ENCODE results near the gene SERBP1. TPM values are rescaled to one million over a fixed set of nuclear protein-coding genes. Genes with fewer than 3 reads are reported as not detected.

SERBP1 gene
- polyA plus RNA-seq, 1 donor from 2014 or later = 150 TPM

- Histone ChIP-seq H4K20me1 (ENCODE audit: insufficient read depth) (peaks cover 35% of the 10 kb centered on the region), H2AFZ (ENCODE audit: low read depth, low read length) (no peak overlapping the region), H3K79me2 (replicated peaks; ENCODE audit: insufficient read depth, low read length) (peaks cover 54% of the 10 kb centered on the region), H3K4me3 (ENCODE audit: low read length) (peak overlapping the region; percentile 72), H3K27me3 (ENCODE audit: insufficient read depth, low read depth, low read length) (no peaks in the 10 kb centered on the region), H3F3A (ENCODE audit: insufficient read depth, low read length, poor library complexity, severe bottlenecking) (no peaks in the 10 kb centered on the region), H3K4me2 (ENCODE audit: low read length) (peak overlapping the region; percentile 87), H3K9me3 (ENCODE audit: low read length) (no peaks in the 10 kb centered on the region), H3K27ac (ENCODE audit: low read length) (peak overlapping the region; percentile 80), H3K9ac (ENCODE audit: low read length) (peak overlapping the region; percentile 74), H3K36me3 (ENCODE audit: insufficient read depth, low read length) (peaks cover 8% of the 10 kb centered on the region), H3K9me2 (ENCODE audit: insufficient read depth, low read length) (no peaks in the 10 kb centered on the region)
- peak; percentile 8 for TF ChIP-seq RAD21 (conservative IDR thresholded peaks at IDR 0.05)
- TF ChIP-seq MXI1 (conservative IDR thresholded peaks at IDR 0.05; ENCODE audit: poor library complexity, severe bottlenecking) = peak; percentile 99
- no peak for TF ChIP-seq TAF1 (IDR thresholded peaks at IDR 0.05; ENCODE audit: low read depth)
- TF ChIP-seq POLR2AphosphoS5 (IDR thresholded peaks at IDR 0.05) = no peak
These were observed 1.1 kb downstream of the SERBP1 start for GRCh38 chr1:67429011-67429527.

- Histone ChIP-seq H3K4me3 (ENCODE audit: low read length) (peak overlapping the region; percentile 72), H3K36me3 (ENCODE audit: insufficient read depth, low read length) (peaks cover 8% of the 10 kb centered on the region), H3K27me3 (ENCODE audit: insufficient read depth, low read depth, low read length) (no peaks in the 10 kb centered on the region), H3K9me3 (ENCODE audit: low read length) (no peaks in the 10 kb centered on the region), H3K79me2 (replicated peaks; ENCODE audit: insufficient read depth, low read length) (peaks cover 61% of the 10 kb centered on the region), H3K27ac (ENCODE audit: low read length) (no peak overlapping the region), H2AFZ (ENCODE audit: low read depth, low read length) (no peak overlapping the region), H3F3A (ENCODE audit: insufficient read depth, low read length, poor library complexity, severe bottlenecking) (no peaks in the 10 kb centered on the region), H3K4me2 (ENCODE audit: low read length) (peak overlapping the region; percentile 87), H4K20me1 (ENCODE audit: insufficient read depth) (peaks cover 35% of the 10 kb centered on the region), H3K9ac (ENCODE audit: low read length) (peak overlapping the region; percentile 74), H3K9me2 (ENCODE audit: insufficient read depth, low read length) (no peaks in the 10 kb centered on the region)
- no peak for TF ChIP-seq TAF1 (IDR thresholded peaks at IDR 0.05; ENCODE audit: low read depth)
- TF ChIP-seq EP300 (conservative IDR thresholded peaks at IDR 0.05; ENCODE audit: poor library complexity, severe bottlenecking) = no peak
- no peak for TF ChIP-seq MXI1 (conservative IDR thresholded peaks at IDR 0.05; ENCODE audit: poor library complexity, severe bottlenecking)
- TF ChIP-seq SMC3 (conservative IDR thresholded peaks at IDR 0.05; ENCODE audit: poor library complexity) = no peak
- no peak for TF ChIP-seq POLR2AphosphoS5 (IDR thresholded peaks at IDR 0.05)
- TF ChIP-seq EZH2 (IDR thresholded peaks at IDR 0.05; ENCODE audit: borderline replicate concordance, insufficient read depth, low read length, poor library complexity, severe bottlenecking) = no peak
- no peak for TF ChIP-seq REST (IDR thresholded peaks at IDR 0.05; ENCODE audit: borderline replicate concordance)
- no peak for TF ChIP-seq RAD21 (conservative IDR thresholded peaks at IDR 0.05)
- TF ChIP-seq CTCF (IDR thresholded peaks at IDR 0.05; ENCODE audit: poor library complexity, severe bottlenecking) = no peak
These were observed 2.3 kb downstream of the SERBP1 start for GRCh38 chr1:67427947-67428346.

Measured in neural cell (in vitro differentiated cells).